Left ventricle myocardium inferior (tissue), 1 donor: ENCODE measurements around the gene TMEM158. TPM values are rescaled to one million over a fixed set of nuclear protein-coding genes. Genes with fewer than 3 reads are reported as not detected.

Source experiments
- DNase-seq: peaks from one replicate; pipeline ENCODE4 v3.0.0-alpha.2; 2020
- H3K27ac ChIP-seq: fragments of 200-600 bp; replicated peaks from 2 replicates; pipeline ENCODE4 v1.8.0; 2021
- H3K27me3 ChIP-seq: fragments of 200-600 bp; 2 replicates; pipeline ENCODE4 v1.8.0; 2021; ENCODE audit warnings: low read depth
- H3K36me3 ChIP-seq: fragments of 200-600 bp; 2 replicates; pipeline ENCODE4 v1.8.0; 2021
- H3K4me1 ChIP-seq: fragments of 200-600 bp; 2 replicates; pipeline ENCODE4 v1.8.0; 2021
- H3K4me3 ChIP-seq: fragments of 200-600 bp; 2 replicates; pipeline ENCODE4 v1.8.0; 2021; ENCODE audit warnings: mild to moderate bottlenecking, moderate library complexity
- H3K9me3 ChIP-seq: fragments of 200-600 bp; replicated peaks from 2 replicates; pipeline ENCODE4 v1.8.0; 2021
- intact Hi-C: fragments of 100-400 bp; cut with micrococcal nuclease; formaldehyde crosslinking; loops from one replicate; pipeline ENCODE4 v1.11.0; 2022
- total RNA-seq: library from RNA; stranded (reverse); fragmentation: NEBNext Ultra II Directional; extraction: Animal tissue kit (Norgen Biotek cat#: 25700); gene quantifications from one replicate; pipeline ENCODE4 v1.2.1, GENCODE V29; 2021
- TF ChIP-seq, protein P1 (sequence below): fragments of 200-600 bp; IDR thresholded peaks from 2 replicates; pipeline ENCODE4 v1.8.0; 2021; ENCODE audit warnings: antibody characterized with exemption, mild to moderate bottlenecking, borderline replicate concordance
- donor health status: DM: no; HTN: yes; CAD: no; lungs with severe emphysema.

The TMEM158 gene
- total RNA-seq, 1 donor from 2014 or later = 0.60 TPM

DNA sequence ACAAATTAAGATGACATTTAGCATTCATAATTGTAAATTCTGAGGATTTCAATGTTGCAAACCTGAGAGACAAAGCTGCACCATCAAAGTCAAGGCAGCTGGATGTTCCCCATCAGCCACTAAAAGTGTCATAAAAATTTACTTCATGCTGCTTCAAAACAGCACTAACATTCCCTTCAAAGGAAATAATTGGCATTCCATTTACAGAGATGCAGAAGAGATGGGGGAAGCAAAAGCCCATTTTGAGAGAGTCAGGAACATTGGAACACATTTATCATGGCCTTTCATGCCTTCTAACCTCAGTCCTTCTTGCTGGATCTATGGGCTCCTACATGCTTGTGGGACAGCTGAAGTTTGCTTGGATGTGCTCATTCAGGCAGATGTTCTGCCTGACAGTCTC lies 6.4 kb upstream of the TMEM158 start:
- Histone ChIP-seq H3K36me3 (no peaks in the 10 kb centered on the region), H3K4me1 (no peaks in the 10 kb centered on the region), H3K27me3 (peaks cover 52% of the 10 kb centered on the region), H3K27ac (no peak overlapping the region), H3K4me3 (no peak overlapping the region), H3K9me3 (no peaks in the 10 kb centered on the region)
- intact Hi-C loops = no loop called here
- TF ChIP-seq, protein P1, sequence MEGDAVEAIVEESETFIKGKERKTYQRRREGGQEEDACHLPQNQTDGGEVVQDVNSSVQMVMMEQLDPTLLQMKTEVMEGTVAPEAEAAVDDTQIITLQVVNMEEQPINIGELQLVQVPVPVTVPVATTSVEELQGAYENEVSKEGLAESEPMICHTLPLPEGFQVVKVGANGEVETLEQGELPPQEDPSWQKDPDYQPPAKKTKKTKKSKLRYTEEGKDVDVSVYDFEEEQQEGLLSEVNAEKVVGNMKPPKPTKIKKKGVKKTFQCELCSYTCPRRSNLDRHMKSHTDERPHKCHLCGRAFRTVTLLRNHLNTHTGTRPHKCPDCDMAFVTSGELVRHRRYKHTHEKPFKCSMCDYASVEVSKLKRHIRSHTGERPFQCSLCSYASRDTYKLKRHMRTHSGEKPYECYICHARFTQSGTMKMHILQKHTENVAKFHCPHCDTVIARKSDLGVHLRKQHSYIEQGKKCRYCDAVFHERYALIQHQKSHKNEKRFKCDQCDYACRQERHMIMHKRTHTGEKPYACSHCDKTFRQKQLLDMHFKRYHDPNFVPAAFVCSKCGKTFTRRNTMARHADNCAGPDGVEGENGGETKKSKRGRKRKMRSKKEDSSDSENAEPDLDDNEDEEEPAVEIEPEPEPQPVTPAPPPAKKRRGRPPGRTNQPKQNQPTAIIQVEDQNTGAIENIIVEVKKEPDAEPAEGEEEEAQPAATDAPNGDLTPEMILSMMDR = no peak
- DNase-seq = no peak

DNA sequence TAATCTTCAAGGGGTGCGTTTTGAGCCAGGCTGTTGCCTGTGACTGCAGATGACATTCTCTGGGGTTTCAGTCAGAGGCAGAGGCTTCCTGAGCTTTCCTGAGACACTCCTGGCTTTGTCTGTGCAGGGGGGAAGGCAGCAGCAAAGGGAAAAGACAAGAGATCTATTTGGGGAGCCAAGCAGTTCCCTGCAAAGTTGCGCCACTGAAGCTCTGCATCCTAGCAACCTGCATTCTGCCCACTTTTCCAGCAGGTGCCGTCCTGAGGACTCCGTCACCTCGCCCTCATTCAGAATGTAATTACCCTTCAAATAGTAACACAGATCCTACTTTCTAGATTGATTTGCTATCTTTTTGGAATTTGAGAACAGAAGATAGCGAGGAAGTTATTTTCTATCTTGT lies 1.9 kb upstream of the TMEM158 start:
- intact Hi-C loops = loop anchor here (10.0 kb wide), 1 partner anchor 267 kb away; no protein-coding TSS in a partner anchor
- TF ChIP-seq, protein P1 = no peak
- H3K27ac ChIP-seq = no peak overlapping the region
- no peak overlapping the region for H3K4me3 ChIP-seq
- no peak for DNase-seq
- no peaks in the 10 kb centered on the region for H3K9me3 ChIP-seq
- H3K36me3 ChIP-seq = no peaks in the 10 kb centered on the region
- H3K4me1 ChIP-seq = peaks cover 15% of the 10 kb centered on the region
- H3K27me3 ChIP-seq = peaks cover 86% of the 10 kb centered on the region

DNA sequence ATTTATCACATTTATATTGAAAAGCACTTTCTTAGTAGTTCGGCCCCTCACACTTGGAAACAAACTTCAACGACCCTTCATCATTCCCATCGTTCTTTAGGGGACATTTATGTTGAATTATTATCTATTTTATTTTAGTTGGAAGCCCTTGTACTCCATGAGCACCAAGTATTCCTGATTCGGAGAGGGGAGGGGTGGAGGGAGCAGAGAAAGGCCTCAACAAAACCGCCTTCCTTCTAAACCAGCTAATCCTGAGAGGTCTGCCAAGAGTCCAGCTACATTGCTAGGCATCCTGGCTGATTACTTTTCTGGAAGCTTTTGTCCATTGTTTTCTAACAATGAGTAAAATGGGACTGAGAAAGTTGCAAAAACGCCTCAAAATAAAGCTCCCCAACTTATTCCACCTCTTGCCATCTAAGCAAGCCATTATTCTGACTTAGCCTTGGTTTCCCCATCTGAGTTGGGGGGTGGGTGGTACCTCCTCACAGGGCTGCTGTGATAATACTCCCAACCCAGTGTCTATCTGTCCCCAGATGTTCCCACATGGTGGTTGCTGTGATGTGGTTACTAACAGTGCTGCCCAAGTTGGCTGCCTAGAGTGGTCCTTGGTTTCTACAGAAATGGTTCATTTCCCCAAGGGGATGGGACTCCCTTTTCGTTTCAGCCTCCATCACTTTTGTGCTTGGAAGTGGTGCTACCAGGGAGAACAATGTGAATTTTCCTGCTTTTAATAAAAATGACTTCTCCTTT lies 1.2 kb upstream of the TMEM158 start:
- intact Hi-C loops = loop anchor here (10.0 kb wide), 1 partner anchor 268 kb away; no protein-coding TSS in a partner anchor
- TF ChIP-seq, protein P1 = no peak
- Histone ChIP-seq H3K27ac (no peak overlapping the region), H3K27me3 (peaks cover 88% of the 10 kb centered on the region), H3K9me3 (no peaks in the 10 kb centered on the region), H3K4me1 (peaks cover 15% of the 10 kb centered on the region), H3K36me3 (no peaks in the 10 kb centered on the region), H3K4me3 (no peak overlapping the region)
- DNase-seq = no peak

DNA sequence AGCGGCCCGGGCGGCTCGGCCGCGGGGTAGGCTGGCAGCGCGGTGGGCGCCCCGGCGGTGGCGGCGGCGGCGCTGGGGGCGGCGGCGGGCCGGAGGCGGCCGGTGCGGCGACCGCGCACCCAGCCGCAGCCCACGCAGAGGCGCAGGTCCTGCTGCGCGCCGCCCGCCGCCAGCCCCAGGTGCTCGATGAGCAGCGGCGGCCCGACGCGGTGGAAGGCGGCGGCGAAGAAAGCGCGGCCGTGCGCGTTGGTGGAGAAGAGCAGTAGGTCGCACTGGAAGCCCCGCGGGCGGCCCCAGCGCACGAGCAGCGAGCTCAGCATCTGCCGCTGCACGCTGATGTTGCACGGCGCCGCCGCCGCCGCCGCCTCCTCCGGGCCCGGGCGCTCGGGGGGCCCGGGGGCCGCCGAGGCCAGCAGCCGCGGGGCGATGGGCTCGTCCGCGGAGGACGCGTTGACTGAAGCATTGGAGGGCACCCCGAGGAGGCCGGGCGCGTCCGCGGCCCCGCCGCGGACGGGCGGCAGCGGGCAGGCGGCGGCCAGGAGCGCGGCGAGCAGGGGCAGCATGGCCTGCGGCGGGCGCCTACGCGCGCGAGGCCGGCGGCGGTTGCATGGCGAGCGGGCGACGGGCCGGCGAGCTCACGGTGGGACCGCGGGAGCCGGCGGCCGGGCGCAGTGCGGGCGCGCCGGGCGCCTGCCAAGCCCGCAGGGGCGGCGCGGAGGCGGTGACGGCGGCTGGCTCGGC lies 452 bp downstream of the TMEM158 start:
- H3K9me3 ChIP-seq = no peaks in the 10 kb centered on the region
- peaks cover 15% of the 10 kb centered on the region for H3K4me1 ChIP-seq
- no peak overlapping the region for H3K27ac ChIP-seq
- intact Hi-C loops = loop anchor here (10.0 kb wide), 1 partner anchor 269 kb away; no protein-coding TSS in a partner anchor
- TF ChIP-seq, protein P1 = no peak
- peaks cover 88% of the 10 kb centered on the region for H3K27me3 ChIP-seq
- DNase-seq = peak; percentile 17
- H3K36me3 ChIP-seq = no peaks in the 10 kb centered on the region
- peak overlapping the region; percentile 69 for H3K4me3 ChIP-seq

DNA sequence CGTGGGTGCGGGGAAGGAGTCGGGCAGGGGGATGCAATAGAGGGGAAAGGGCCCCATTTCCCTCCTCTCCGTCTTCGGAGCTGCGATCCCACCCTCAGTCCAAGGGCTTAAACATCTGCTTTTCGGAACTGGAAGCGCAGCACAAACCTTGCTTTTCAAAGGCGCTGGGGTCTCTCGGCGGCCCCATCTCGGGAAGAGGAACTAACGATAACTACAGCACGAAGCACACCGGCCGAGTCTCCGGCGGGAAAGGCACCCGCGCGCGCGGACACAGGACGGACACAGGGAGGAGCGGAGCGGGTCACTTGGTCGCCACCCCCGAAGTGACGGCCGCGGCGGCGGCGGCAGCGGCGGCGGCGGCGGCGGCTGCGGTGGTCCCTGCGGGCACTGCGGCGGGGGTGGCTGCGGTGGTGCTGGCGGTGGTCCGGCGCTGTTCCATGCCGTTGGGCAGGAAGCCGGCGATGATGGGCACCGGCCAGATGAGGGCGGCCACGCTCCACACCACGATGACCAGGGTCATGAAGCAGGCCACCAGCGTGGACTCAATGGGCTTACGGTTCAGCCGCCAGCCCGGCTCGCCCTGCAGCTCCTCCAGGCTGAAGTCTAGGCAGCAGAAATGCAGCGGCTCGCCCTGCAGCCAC lies 1.1 kb downstream of the TMEM158 start:
- Histone ChIP-seq H3K27ac (no peak overlapping the region), H3K4me3 (peak overlapping the region; percentile 69), H3K9me3 (no peaks in the 10 kb centered on the region), H3K36me3 (no peaks in the 10 kb centered on the region), H3K4me1 (peaks cover 15% of the 10 kb centered on the region), H3K27me3 (peaks cover 87% of the 10 kb centered on the region)
- TF ChIP-seq, protein P1 = peak; percentile 64
- intact Hi-C loops = loop anchor here (10.0 kb wide), 1 partner anchor 270 kb away; no protein-coding TSS in a partner anchor
- peak; percentile 69 for DNase-seq
